ENCODE results near the gene GPAT3. TPM values are rescaled to one million over a fixed set of nuclear protein-coding genes. Genes with fewer than 3 reads are reported as not detected.
A peak's percentile ranks its signal among the peaks of the same experiment; 100 is the strongest.

GPAT3 gene
- total and polyA plus RNA-seq, 2 experiments from 2014 or later: 1.2 to 2.0 TPM

- TF ChIP-seq ETS1 (IDR thresholded peaks at IDR 0.05) (no peak), CTCF (conservative IDR thresholded peaks at IDR 0.05; ENCODE audit: low read depth in 2 of 2) (no peak), POLR2AphosphoS5 (IDR thresholded peaks at IDR 0.05; ENCODE audit: low read depth) (no peak), JUNB (IDR thresholded peaks at IDR 0.05; ENCODE audit: unreplicated experiment) (no peak), EZH2 (IDR thresholded peaks at IDR 0.05; ENCODE audit: low read depth, unreplicated experiment) (no peak), REST (IDR thresholded peaks at IDR 0.05; ENCODE audit: unreplicated experiment) (no peak)
Measured at GRCh38 chr4:83643036-83643435, 107.1 kb downstream of the GPAT3 start (continued).

GRCh38 chr4:83644677-83645659, 109.1 kb downstream of the GPAT3 start:
- H3K4me1 Mint-ChIP-seq: peaks cover 5% of the 10 kb centered on the region
- ATAC-seq (peak; percentile 57), DNase-seq (ENCODE audit: low spot score) (peak; percentile 78)
- no peaks in the 10 kb centered on the region for H3K9me2 ChIP-seq (ENCODE audit: insufficient read depth)
- H3K4me2 ChIP-seq: no peak overlapping the region
- no peaks in the 10 kb centered on the region for H3K79me2 ChIP-seq (replicated peaks; ENCODE audit: insufficient read depth)
- H3K27me3 ChIP-seq (ENCODE audit: insufficient read depth): no peaks in the 10 kb centered on the region
- no peak overlapping the region for H3K4me3 ChIP-seq
- no peaks in the 10 kb centered on the region for H3F3A ChIP-seq (replicated peaks; ENCODE audit: low read depth)
- H3K4me1 ChIP-seq (ENCODE audit: insufficient read depth): no peaks in the 10 kb centered on the region
- no peak overlapping the region for H3K27ac Mint-ChIP-seq
- H3K27me3 Mint-ChIP-seq (ENCODE audit: insufficient read depth, low read depth, poor library complexity): peaks cover 3% of the 10 kb centered on the region
- no peaks in the 10 kb centered on the region for H3K9me3 Mint-ChIP-seq
- H2AFZ ChIP-seq: no peak overlapping the region
- H3K4me3 Mint-ChIP-seq: no peak overlapping the region
- no peaks in the 10 kb centered on the region for H3K36me3 Mint-ChIP-seq (ENCODE audit: low read depth)
- H3K27ac ChIP-seq (ENCODE audit: low read depth): no peak overlapping the region
- no peaks in the 10 kb centered on the region for H3K36me3 ChIP-seq (ENCODE audit: insufficient read depth)
- no peaks in the 10 kb centered on the region for H4K20me1 ChIP-seq (replicated peaks; ENCODE audit: insufficient read depth)
- no peak for TF ChIP-seq STAT1 (IDR thresholded peaks at IDR 0.05; ENCODE audit: unreplicated experiment)
- peak; percentile 91 to 95 for TF ChIP-seq CTCF (conservative IDR thresholded peaks at IDR 0.05; ENCODE audit: low read depth in 2 of 2)

All from GM23338 (cell line).